PC-3 (cell line): ENCODE data around the gene LPIN1.

Source experiments
- EZH2 ChIP-seq: fragments of 300-600 bp; sonication (generic); IDR thresholded peaks from one replicate; pipeline ENCODE4 v1.6.1; 2017; ENCODE audit warnings: antibody characterized with exemption, mild to moderate bottlenecking, low read length; ENCODE audit not compliant: unreplicated experiment
- EZH2phosphoT487 ChIP-seq: fragments of 300-600 bp; sonication (generic); IDR thresholded peaks from 2 replicates; pipeline ENCODE4 v1.6.1; 2018; ENCODE audit warnings: mild to moderate bottlenecking, antibody characterized with exemption, low read length, borderline replicate concordance
- TF ChIP-seq, protein P1 (sequence below): fragments of 300-600 bp; sonication (generic); conservative IDR thresholded peaks from 2 replicates; pipeline ENCODE4 v1.5.1; 2017; ENCODE audit warnings: antibody characterized with exemption, low read depth, mild to moderate bottlenecking, low read length

- TF ChIP-seq EZH2 (no peak), EZH2phosphoT487 (no peak)
- TF ChIP-seq, protein P1, sequence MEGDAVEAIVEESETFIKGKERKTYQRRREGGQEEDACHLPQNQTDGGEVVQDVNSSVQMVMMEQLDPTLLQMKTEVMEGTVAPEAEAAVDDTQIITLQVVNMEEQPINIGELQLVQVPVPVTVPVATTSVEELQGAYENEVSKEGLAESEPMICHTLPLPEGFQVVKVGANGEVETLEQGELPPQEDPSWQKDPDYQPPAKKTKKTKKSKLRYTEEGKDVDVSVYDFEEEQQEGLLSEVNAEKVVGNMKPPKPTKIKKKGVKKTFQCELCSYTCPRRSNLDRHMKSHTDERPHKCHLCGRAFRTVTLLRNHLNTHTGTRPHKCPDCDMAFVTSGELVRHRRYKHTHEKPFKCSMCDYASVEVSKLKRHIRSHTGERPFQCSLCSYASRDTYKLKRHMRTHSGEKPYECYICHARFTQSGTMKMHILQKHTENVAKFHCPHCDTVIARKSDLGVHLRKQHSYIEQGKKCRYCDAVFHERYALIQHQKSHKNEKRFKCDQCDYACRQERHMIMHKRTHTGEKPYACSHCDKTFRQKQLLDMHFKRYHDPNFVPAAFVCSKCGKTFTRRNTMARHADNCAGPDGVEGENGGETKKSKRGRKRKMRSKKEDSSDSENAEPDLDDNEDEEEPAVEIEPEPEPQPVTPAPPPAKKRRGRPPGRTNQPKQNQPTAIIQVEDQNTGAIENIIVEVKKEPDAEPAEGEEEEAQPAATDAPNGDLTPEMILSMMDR, result no peak
These were observed 23.1 kb downstream of the LPIN1 start for GRCh38 chr2:11769516-11769915.
